ENCODE measurements around the gene TOX2. TPM values are rescaled to one million over a fixed set of nuclear protein-coding genes. Genes with fewer than 3 reads are reported as not detected.
A peak's percentile ranks its signal among the peaks of the same experiment; 100 is the strongest.

The TOX2 gene
- total and polyA plus RNA-seq, 5 donors from 2014 or later = 2.0 to 9.2 (median 3.4) TPM

GRCh38 chr20:43909211-43909610 lies 5.4 kb upstream of the TOX2 start:
- H3K27me3 Mint-ChIP-seq = peaks cover 5% of the 10 kb centered on the region
- H3K9me3 ChIP-seq (ENCODE audit: control insufficient read depth in 2 of 2, low read length in 2 of 2) = peaks cover 6 to 10% of the 10 kb centered on the region in 2 experiments
- H3K27ac Mint-ChIP-seq = peak overlapping the region in 1 of 3 donors; percentile 48
- peaks cover 1% of the 10 kb centered on the region for H3K4me1 ChIP-seq (ENCODE audit: control insufficient read depth, insufficient read depth, low read length, poor library complexity, severe bottlenecking)
- H3K36me3 Mint-ChIP-seq = no peaks in the 10 kb centered on the region
- ATAC-seq (ENCODE audit: low read depth in 2 of 2) = no peak
- H3K4me3 ChIP-seq (ENCODE audit: low read depth, low read length) = no peak overlapping the region
- no peaks in the 10 kb centered on the region for H3K36me3 ChIP-seq (ENCODE audit: control insufficient read depth, insufficient read depth, low read length)
- no peak for DNase-seq
- peaks cover 0 to 22% (median 2%) of the 10 kb centered on the region in 7 donors for H3K9me3 Mint-ChIP-seq
- H3K27ac ChIP-seq (ENCODE audit: insufficient read depth, low read length, poor library complexity, severe bottlenecking) = no peak overlapping the region
- peaks cover 0 to 38% (median 12%) of the 10 kb centered on the region in 4 donors for H3K4me1 Mint-ChIP-seq
- H3K27me3 ChIP-seq (ENCODE audit: control insufficient read depth, insufficient read depth, low read length) = peaks cover 1% of the 10 kb centered on the region
- no peak overlapping the region for H3K4me3 Mint-ChIP-seq

GRCh38 chr20:43909720-43910119 lies 4.9 kb upstream of the TOX2 start:
- ATAC-seq (ENCODE audit: low read depth in 2 of 2) = no peak
- Mint-ChIP-seq H3K36me3 (no peaks in the 10 kb centered on the region), H3K9me3 (peaks cover 0 to 22% (median 2%) of the 10 kb centered on the region in 7 donors), H3K27ac (no peak overlapping the region), H3K27me3 (peaks cover 5% of the 10 kb centered on the region), H3K4me1 (peaks cover 0 to 38% (median 12%) of the 10 kb centered on the region in 4 donors), H3K4me3 (no peak overlapping the region)
- Histone ChIP-seq H3K9me3 (ENCODE audit: control insufficient read depth in 2 of 2, low read length in 2 of 2) (peaks cover 6 to 10% of the 10 kb centered on the region in 2 experiments), H3K36me3 (ENCODE audit: control insufficient read depth, insufficient read depth, low read length) (no peaks in the 10 kb centered on the region), H3K4me3 (ENCODE audit: low read depth, low read length) (no peak overlapping the region), H3K4me1 (ENCODE audit: control insufficient read depth, insufficient read depth, low read length, poor library complexity, severe bottlenecking) (peaks cover 3% of the 10 kb centered on the region), H3K27ac (ENCODE audit: insufficient read depth, low read length, poor library complexity, severe bottlenecking) (no peak overlapping the region), H3K27me3 (ENCODE audit: control insufficient read depth, insufficient read depth, low read length) (peaks cover 1% of the 10 kb centered on the region)
- DNase-seq = no peak

- no peak overlapping the region for H3K27ac ChIP-seq (ENCODE audit: insufficient read depth, low read length, poor library complexity, severe bottlenecking)
- Mint-ChIP-seq H3K4me3 (peak overlapping the region in 1 of 4 donors; percentile 25), H3K36me3 (no peaks in the 10 kb centered on the region), H3K9me3 (peaks cover 0 to 22% (median 2%) of the 10 kb centered on the region in 7 donors), H3K27me3 (peaks cover 11% of the 10 kb centered on the region), H3K4me1 (peaks cover 0 to 45% (median 18%) of the 10 kb centered on the region in 4 donors), H3K27ac (no peak overlapping the region)
- H3K9me3 ChIP-seq (ENCODE audit: control insufficient read depth in 2 of 2, low read length in 2 of 2) = peaks cover 6 to 10% of the 10 kb centered on the region in 2 experiments
- no peak overlapping the region for H3K4me3 ChIP-seq (ENCODE audit: low read depth, low read length)
- no peak for DNase-seq
- H3K4me1 ChIP-seq (ENCODE audit: control insufficient read depth, insufficient read depth, low read length, poor library complexity, severe bottlenecking) = peaks cover 10% of the 10 kb centered on the region
- no peaks in the 10 kb centered on the region for H3K36me3 ChIP-seq (ENCODE audit: control insufficient read depth, insufficient read depth, low read length)
- ATAC-seq (ENCODE audit: low read depth in 2 of 2) = no peak
- peaks cover 1% of the 10 kb centered on the region for H3K27me3 ChIP-seq (ENCODE audit: control insufficient read depth, insufficient read depth, low read length)
Measured at GRCh38 chr20:43910564-43910963, 4.1 kb upstream of the TOX2 start.

GRCh38 chr20:43911066-43911465 lies 3.6 kb upstream of the TOX2 start:
- H3K27ac ChIP-seq (ENCODE audit: insufficient read depth, low read length, poor library complexity, severe bottlenecking) = no peak overlapping the region
- no peaks in the 10 kb centered on the region for H3K36me3 ChIP-seq (ENCODE audit: control insufficient read depth, insufficient read depth, low read length)
- Mint-ChIP-seq H3K36me3 (no peaks in the 10 kb centered on the region), H3K4me1 (peaks cover 0 to 45% (median 18%) of the 10 kb centered on the region in 4 donors), H3K4me3 (peak overlapping the region in 1 of 4 donors; percentile 25), H3K27me3 (peaks cover 11% of the 10 kb centered on the region), H3K27ac (no peak overlapping the region), H3K9me3 (peaks cover 0 to 22% (median 2%) of the 10 kb centered on the region in 7 donors)
- peaks cover 1% of the 10 kb centered on the region for H3K27me3 ChIP-seq (ENCODE audit: control insufficient read depth, insufficient read depth, low read length)
- no peak for ATAC-seq (ENCODE audit: low read depth in 2 of 2)
- H3K9me3 ChIP-seq (ENCODE audit: control insufficient read depth in 2 of 2, low read length in 2 of 2) = peaks cover 6 to 10% of the 10 kb centered on the region in 2 experiments
- no peak for DNase-seq
- H3K4me3 ChIP-seq (ENCODE audit: low read depth, low read length) = no peak overlapping the region
- H3K4me1 ChIP-seq (ENCODE audit: control insufficient read depth, insufficient read depth, low read length, poor library complexity, severe bottlenecking) = peaks cover 15% of the 10 kb centered on the region

GRCh38 chr20:43913291-43914025 lies 1.2 kb upstream of the TOX2 start:
- H3K27me3 ChIP-seq (ENCODE audit: control insufficient read depth, insufficient read depth, low read length) = peaks cover 1% of the 10 kb centered on the region
- Mint-ChIP-seq H3K27ac (no peak overlapping the region), H3K9me3 (peaks cover 0 to 14% (median 2%) of the 10 kb centered on the region in 7 donors), H3K27me3 (peaks cover 11% of the 10 kb centered on the region), H3K4me3 (peak overlapping the region; percentile 81 to 94 (median 89)), H3K36me3 (no peaks in the 10 kb centered on the region), H3K4me1 (peaks cover 0 to 63% (median 29%) of the 10 kb centered on the region in 4 donors)
- DNase-seq = no peak
- H3K4me1 ChIP-seq (ENCODE audit: control insufficient read depth, insufficient read depth, low read length, poor library complexity, severe bottlenecking) = peaks cover 27% of the 10 kb centered on the region
- ATAC-seq (ENCODE audit: low read depth in 2 of 2) = no peak
- H3K4me3 ChIP-seq (ENCODE audit: low read depth, low read length) = no peak overlapping the region
- peaks cover 0 to 2% of the 10 kb centered on the region in 2 experiments for H3K9me3 ChIP-seq (ENCODE audit: control insufficient read depth in 2 of 2, low read length in 2 of 2)
- no peaks in the 10 kb centered on the region for H3K36me3 ChIP-seq (ENCODE audit: control insufficient read depth, insufficient read depth, low read length)
- no peak overlapping the region for H3K27ac ChIP-seq (ENCODE audit: insufficient read depth, low read length, poor library complexity, severe bottlenecking)

GRCh38 chr20:43915211-43916072 lies 790 bp downstream of the TOX2 start:
- peaks cover 11% of the 10 kb centered on the region for H3K27me3 Mint-ChIP-seq

GRCh38 chr20:43916073-43916880 lies 1.6 kb downstream of the TOX2 start:
- Histone ChIP-seq H3K36me3 (ENCODE audit: control insufficient read depth, insufficient read depth, low read length) (no peaks in the 10 kb centered on the region), H3K27me3 (ENCODE audit: control insufficient read depth, insufficient read depth, low read length) (no peaks in the 10 kb centered on the region), H3K4me1 (ENCODE audit: control insufficient read depth, insufficient read depth, low read length, poor library complexity, severe bottlenecking) (peaks cover 27% of the 10 kb centered on the region), H3K4me3 (ENCODE audit: low read depth, low read length) (no peak overlapping the region), H3K9me3 (ENCODE audit: control insufficient read depth in 2 of 2, low read length in 2 of 2) (no peaks in the 10 kb centered on the region), H3K27ac (ENCODE audit: insufficient read depth, low read length, poor library complexity, severe bottlenecking) (no peak overlapping the region)
- Mint-ChIP-seq H3K9me3 (peaks cover 0 to 13% (median 0%) of the 10 kb centered on the region in 7 donors), H3K4me3 (peak overlapping the region; percentile 85 to 96 (median 90)), H3K27ac (peak overlapping the region in 1 of 3 donors; percentile 82), H3K4me1 (peaks cover 0 to 59% (median 29%) of the 10 kb centered on the region in 4 donors), H3K27me3 (peaks cover 11% of the 10 kb centered on the region), H3K36me3 (no peaks in the 10 kb centered on the region)
- DNase-seq (peak in 1 of 3 donors; percentile 24), ATAC-seq (ENCODE audit: low read depth in 2 of 2) (no peak)

More at GRCh38 chr20:43915211-43916072, 790 bp downstream of the TOX2 start:
- H3K9me3 Mint-ChIP-seq = peaks cover 0 to 13% (median 0%) of the 10 kb centered on the region in 7 donors
- peak overlapping the region; percentile 40 to 84 (median 83) for H3K27ac Mint-ChIP-seq
- peaks cover 0 to 66% (median 31%) of the 10 kb centered on the region in 4 donors for H3K4me1 Mint-ChIP-seq
- peaks cover 1% of the 10 kb centered on the region for H3K27me3 ChIP-seq (ENCODE audit: control insufficient read depth, insufficient read depth, low read length)
- H3K4me3 ChIP-seq (ENCODE audit: low read depth, low read length) = peak overlapping the region; percentile 34
- no peak overlapping the region for H3K27ac ChIP-seq (ENCODE audit: insufficient read depth, low read length, poor library complexity, severe bottlenecking)
- no peaks in the 10 kb centered on the region for H3K9me3 ChIP-seq (ENCODE audit: control insufficient read depth in 2 of 2, low read length in 2 of 2)
- H3K4me1 ChIP-seq (ENCODE audit: control insufficient read depth, insufficient read depth, low read length, poor library complexity, severe bottlenecking) = peaks cover 27% of the 10 kb centered on the region
- H3K36me3 ChIP-seq (ENCODE audit: control insufficient read depth, insufficient read depth, low read length) = no peaks in the 10 kb centered on the region
- ATAC-seq (ENCODE audit: low read depth in 2 of 2) = peak; percentile 29
- no peaks in the 10 kb centered on the region for H3K36me3 Mint-ChIP-seq
- DNase-seq = peak; percentile 17 to 44 (median 31)
- peak overlapping the region; percentile 85 to 96 (median 90) for H3K4me3 Mint-ChIP-seq
